Osteoblast (primary cell): ENCODE measurements around the gene INCA1. TPM values are rescaled to one million over a fixed set of nuclear protein-coding genes. Genes with fewer than 3 reads are reported as not detected.

Experiments used
- DNase-seq: peaks from one replicate; pipeline ENCODE4 v3.0.0; 2011; ENCODE audit warnings: low spot score, mixed read lengths; ENCODE audit not compliant: insufficient read length; ENCODE audit errors: missing footprints
- H2AFZ ChIP-seq: 2 replicates; pipeline ENCODE4 v1.6.0; 2011; ENCODE audit warnings: mild to moderate bottlenecking, low read length
- H3K27ac ChIP-seq: 2 replicates; pipeline ENCODE4 v1.5.1; 2011; ENCODE audit warnings: mild to moderate bottlenecking, low read depth, low read length, moderate library complexity
- H3K27me3 ChIP-seq: 2 replicates; pipeline ENCODE4 v1.6.0; 2012; ENCODE audit warnings: mild to moderate bottlenecking, control low read depth, inconsistent platforms, low read length, moderate library complexity; ENCODE audit not compliant: insufficient read depth
- H3K36me3 ChIP-seq: 2 replicates; pipeline ENCODE4 v1.5.1; 2011; ENCODE audit warnings: mild to moderate bottlenecking, low read length, control low read depth, moderate library complexity; ENCODE audit not compliant: insufficient read depth
- H3K4me1 ChIP-seq: 2 replicates; pipeline ENCODE4 v1.5.1; 2011; ENCODE audit warnings: mild to moderate bottlenecking, low read length, control low read depth, moderate library complexity; ENCODE audit not compliant: insufficient read depth
- H3K4me2 ChIP-seq: 2 replicates; pipeline ENCODE4 v1.6.0; 2011; ENCODE audit warnings: mild to moderate bottlenecking, low read length; ENCODE audit not compliant: insufficient read depth
- H3K4me3 ChIP-seq: fragments of 200-600 bp; sonication (generic); 3 replicates; pipeline ENCODE4 v1.5.1; 2012; ENCODE audit warnings: mild to moderate bottlenecking, low read length, inconsistent platforms; ENCODE audit not compliant: insufficient read depth
- H3K79me2 ChIP-seq: 2 replicates; pipeline ENCODE4 v1.6.0; 2012; ENCODE audit warnings: mild to moderate bottlenecking, low read length, control low read depth, inconsistent platforms; ENCODE audit not compliant: insufficient read depth
- H3K9me3 ChIP-seq: 2 replicates; pipeline ENCODE4 v1.5.1; 2011; ENCODE audit warnings: low read depth, low read length, control low read depth
- H4K20me1 ChIP-seq: 2 replicates; pipeline ENCODE4 v1.6.0; 2012; ENCODE audit warnings: mild to moderate bottlenecking, low read length, control low read depth; ENCODE audit not compliant: insufficient read depth
- total RNA-seq: library from RNA; depleted of rRNA; stranded (reverse); fragments of >200 nt; gene quantifications from 2 replicates; pipeline ENCODE4 v1.2.3, GENCODE V29; 2012
- TF ChIP-seq, protein P1 (sequence below): IDR thresholded peaks from 2 replicates; pipeline ENCODE4 v1.5.1; 2011; ENCODE audit warnings: mild to moderate bottlenecking, low read depth, low read length, moderate library complexity; ENCODE audit errors: extremely low read depth

The INCA1 gene
- total RNA-seq, 1 donor = 0.36 TPM

DNA sequence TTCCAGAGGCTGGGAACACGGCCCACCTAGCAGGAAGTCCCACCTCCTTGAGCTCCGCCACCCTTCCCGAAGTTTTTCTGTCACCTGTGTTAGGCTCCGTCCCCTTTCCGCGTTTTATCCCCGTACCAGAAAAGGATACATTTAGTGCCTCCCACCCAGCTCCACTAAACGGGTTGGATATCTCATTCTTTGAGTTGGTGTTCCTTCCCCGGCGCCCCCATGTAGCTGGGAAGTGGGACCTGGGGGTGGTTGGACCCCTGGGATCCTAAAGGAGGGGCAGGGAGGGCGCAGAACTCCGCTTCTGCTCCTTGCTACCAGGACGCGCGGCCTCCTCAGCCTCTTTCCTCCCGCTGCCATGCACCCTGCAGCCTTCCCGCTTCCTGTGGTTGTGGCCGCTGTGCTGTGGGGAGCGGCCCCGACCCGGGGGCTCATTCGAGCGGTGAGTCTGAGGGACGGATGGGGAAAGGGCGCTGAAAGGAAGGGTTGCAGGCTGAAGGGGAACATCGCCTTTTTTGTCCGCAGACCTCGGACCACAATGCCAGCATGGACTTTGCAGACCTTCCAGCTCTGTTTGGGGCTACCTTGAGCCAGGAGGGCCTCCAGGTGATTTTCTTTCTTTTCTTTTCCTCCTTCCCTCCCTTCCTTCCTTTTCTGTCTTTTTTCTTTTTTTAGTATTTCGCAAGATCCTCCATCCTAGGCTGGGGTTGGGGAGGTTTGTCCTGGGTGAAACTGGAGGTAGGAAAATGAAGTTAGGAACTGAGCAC is 56.6 kb downstream of the INCA1 start:
- H3K79me2 ChIP-seq = peaks cover 73% of the 10 kb centered on the region
- H2AFZ ChIP-seq = peak overlapping the region; percentile 93
- H3K9me3 ChIP-seq = no peaks in the 10 kb centered on the region
- H3K4me1 ChIP-seq = peaks cover 43% of the 10 kb centered on the region
- peak overlapping the region; percentile 95 for H3K4me3 ChIP-seq
- H3K27ac ChIP-seq = peak overlapping the region; percentile 91
- peak overlapping the region; percentile 98 for H3K4me2 ChIP-seq
- TF ChIP-seq, protein P1, sequence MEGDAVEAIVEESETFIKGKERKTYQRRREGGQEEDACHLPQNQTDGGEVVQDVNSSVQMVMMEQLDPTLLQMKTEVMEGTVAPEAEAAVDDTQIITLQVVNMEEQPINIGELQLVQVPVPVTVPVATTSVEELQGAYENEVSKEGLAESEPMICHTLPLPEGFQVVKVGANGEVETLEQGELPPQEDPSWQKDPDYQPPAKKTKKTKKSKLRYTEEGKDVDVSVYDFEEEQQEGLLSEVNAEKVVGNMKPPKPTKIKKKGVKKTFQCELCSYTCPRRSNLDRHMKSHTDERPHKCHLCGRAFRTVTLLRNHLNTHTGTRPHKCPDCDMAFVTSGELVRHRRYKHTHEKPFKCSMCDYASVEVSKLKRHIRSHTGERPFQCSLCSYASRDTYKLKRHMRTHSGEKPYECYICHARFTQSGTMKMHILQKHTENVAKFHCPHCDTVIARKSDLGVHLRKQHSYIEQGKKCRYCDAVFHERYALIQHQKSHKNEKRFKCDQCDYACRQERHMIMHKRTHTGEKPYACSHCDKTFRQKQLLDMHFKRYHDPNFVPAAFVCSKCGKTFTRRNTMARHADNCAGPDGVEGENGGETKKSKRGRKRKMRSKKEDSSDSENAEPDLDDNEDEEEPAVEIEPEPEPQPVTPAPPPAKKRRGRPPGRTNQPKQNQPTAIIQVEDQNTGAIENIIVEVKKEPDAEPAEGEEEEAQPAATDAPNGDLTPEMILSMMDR = no peak
- peak; percentile 96 for DNase-seq
- peaks cover 61% of the 10 kb centered on the region for H3K36me3 ChIP-seq
- H3K27me3 ChIP-seq = no peaks in the 10 kb centered on the region
- peaks cover 46% of the 10 kb centered on the region for H4K20me1 ChIP-seq

DNA sequence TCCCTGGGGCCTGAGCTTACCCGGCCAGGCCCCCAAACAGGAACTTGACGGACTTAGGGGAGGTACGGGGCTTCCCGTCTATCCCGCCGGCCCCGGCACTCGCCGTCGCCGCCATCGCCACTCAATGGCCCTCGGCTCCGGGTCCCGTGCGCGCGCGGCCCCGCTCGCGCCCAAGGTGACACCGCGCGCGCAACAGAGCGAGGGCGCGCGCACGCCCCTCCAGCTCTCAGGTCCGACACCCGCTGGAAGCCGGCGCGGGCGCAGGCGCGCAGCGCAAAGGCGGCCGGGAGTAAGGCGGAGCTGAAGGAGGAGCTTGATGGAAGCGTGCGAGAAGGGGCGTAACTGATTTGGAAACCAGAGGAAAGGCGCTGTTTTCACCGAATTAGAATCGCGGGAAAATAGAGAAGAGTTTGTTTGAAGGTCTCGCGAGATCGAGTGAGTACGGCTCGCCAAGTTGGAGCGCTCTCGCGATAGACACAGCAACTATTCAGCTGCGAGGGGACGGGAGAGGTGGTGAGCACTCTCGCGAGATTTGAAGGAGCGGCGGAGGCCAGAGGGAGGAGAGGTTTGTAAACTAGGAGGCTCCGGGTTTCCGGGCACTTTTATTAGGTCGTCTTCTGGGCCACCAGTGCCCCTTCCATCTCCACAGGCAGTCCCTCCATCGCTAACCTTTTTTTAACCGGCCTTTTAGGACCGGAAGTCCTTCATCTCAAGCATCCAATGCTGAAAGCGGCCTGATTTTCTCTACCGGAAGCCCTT is 57.3 kb downstream of the INCA1 start, which contains the start of the genes RNF167 and SLC25A11:
TSS of gene RNF167 (plus strand) at position 473 of the 759 bp plus-strand sequence. CDS start 642 bp downstream, outside the sequence.
TSS of gene SLC25A11 (minus strand) at position 251 of the 759 bp plus-strand sequence. CDS start at position 115, 136 bp downstream.
- TF ChIP-seq, protein P1 = no peak
- H3K9me3 ChIP-seq = no peaks in the 10 kb centered on the region
- H3K4me1 ChIP-seq = peaks cover 35% of the 10 kb centered on the region
- H3K36me3 ChIP-seq = peaks cover 54% of the 10 kb centered on the region
- peak within 1 kb of the TSS; percentile 91 for H3K27ac ChIP-seq
- peak; percentile 100 for DNase-seq
- H2AFZ ChIP-seq = peak within 1 kb of the TSS; percentile 93
- peak within 1 kb of the TSS; percentile 98 for H3K4me2 ChIP-seq
- peaks cover 39% of the 10 kb centered on the region for H4K20me1 ChIP-seq
- H3K79me2 ChIP-seq = peaks cover 65% of the 10 kb centered on the region
- H3K4me3 ChIP-seq = peak within 1 kb of the TSS; percentile 95
- no peaks in the 10 kb centered on the region for H3K27me3 ChIP-seq

DNA sequence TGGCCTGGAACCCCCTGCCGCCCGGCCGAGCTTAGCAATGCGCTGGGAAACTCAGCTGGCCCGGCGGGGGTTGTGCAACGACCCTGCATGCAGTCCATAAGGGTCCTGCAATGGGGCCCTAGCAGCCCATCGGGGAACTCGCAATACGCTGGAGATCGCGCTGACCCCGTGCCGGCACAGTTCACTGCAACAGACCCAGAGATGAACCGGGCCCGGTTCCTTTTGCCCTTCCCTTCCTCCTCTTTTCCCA is 57.9 kb downstream of the INCA1 start:
- peak overlapping the region; percentile 98 for H3K4me2 ChIP-seq
- peak overlapping the region; percentile 95 for H3K4me3 ChIP-seq
- H2AFZ ChIP-seq = peak overlapping the region; percentile 76
- H3K79me2 ChIP-seq = peaks cover 60% of the 10 kb centered on the region
- H3K36me3 ChIP-seq = peaks cover 49% of the 10 kb centered on the region
- H4K20me1 ChIP-seq = peaks cover 34% of the 10 kb centered on the region
- no peaks in the 10 kb centered on the region for H3K27me3 ChIP-seq
- H3K9me3 ChIP-seq = no peaks in the 10 kb centered on the region
- TF ChIP-seq, protein P1 = no peak
- no peak for DNase-seq
- H3K27ac ChIP-seq = peak overlapping the region; percentile 91
- peaks cover 32% of the 10 kb centered on the region for H3K4me1 ChIP-seq
